ENCODE measurements around the gene GTF2A1.

GTF2A1 gene

GRCh38 chr14:81133400-81133799 is 87.4 kb downstream of the GTF2A1 start:
- DNase-seq (no peak), ATAC-seq (no peak)

DNA sequence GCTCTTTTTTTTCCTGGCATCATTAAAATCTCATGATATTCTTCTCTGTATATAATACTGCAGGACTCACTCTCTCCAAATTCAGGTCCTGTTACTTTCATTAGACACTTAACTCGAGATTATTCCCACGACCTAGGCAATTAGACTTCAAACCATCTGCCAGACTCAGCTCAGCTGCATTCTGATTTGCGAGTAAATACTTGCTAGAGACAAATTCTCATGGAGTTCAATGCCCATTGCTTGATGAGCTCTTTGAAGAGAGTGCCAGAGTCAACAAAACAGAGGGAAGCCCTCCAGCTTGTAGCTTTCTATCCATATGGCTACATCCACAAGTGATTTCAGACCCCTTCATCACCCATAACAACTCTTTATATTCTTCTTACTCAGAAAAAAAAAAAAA is 88.3 kb downstream of the GTF2A1 start:
- no peak for ATAC-seq
- no peak for DNase-seq

DNA sequence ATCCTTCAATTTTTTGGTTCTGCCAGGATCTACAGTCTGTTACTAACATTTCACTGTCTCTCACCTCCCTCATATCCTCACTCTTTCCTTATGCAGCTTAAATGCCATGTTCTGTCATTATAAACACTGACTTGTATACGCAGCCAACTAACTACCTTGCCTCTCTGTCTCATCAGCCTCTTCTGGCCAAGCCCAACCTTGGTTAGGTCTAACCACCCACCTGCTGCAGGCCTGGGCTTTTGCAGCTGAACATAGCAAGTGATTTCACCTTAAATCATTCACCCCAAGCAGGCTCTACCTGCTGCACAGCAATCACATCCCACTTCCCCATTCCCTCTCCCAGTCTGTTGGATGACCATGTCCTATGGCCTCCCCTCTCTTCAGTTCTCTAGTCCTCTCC is 91.5 kb downstream of the GTF2A1 start:
- no peak for DNase-seq
- no peak for ATAC-seq

- DNase-seq (no peak), ATAC-seq (no peak)
Observed at GRCh38 chr14:81127785-81128184, 93.0 kb downstream of the GTF2A1 start.

DNA sequence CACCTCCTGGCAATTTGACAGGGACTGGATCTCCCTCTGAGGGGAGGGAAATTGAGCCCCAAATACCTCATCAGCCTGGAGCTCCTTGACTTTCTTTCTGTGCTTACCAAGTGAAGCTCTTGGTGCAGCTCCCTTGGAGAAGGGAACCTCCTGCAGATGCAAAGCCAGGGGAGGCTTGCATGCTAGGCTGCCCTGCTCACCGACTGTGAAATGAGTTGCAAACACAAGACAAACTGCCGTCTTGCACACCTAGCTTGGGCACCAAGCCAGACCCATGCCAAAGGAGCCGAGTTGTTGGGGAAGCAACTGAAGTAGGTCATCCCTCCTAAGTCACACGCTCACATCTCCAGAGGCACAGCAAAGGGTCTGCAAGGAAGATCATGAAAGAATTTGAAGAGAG is 95.2 kb downstream of the GTF2A1 start:
- no peak for ATAC-seq
- no peak for DNase-seq

Measured in stimulated activated naive CD8-positive, alpha-beta T cell treated with anti-CD3 and anti-CD28 coated beads, Interleukin-15, Interleukin-2, amounts not matched to agents 100 U/mL and 50 U/mL, for 24 hours (primary cell).